Measurements from ENCODE around the gene RRP1B. TPM values are rescaled to one million over a fixed set of nuclear protein-coding genes. Genes with fewer than 3 reads are reported as not detected.

The RRP1B gene
- total and polyA plus RNA-seq, 2 of the 13 experiments (the other 11 are each of a cell fraction or from before 2014, with no cell fraction given), result 16.3 to 46.2 TPM

GRCh38 chr21:43659136-43660000 is at the start of gene RRP1B, which contains the start of gene HSF2BP (continued):
- TF ChIP-seq PREB (CRISPR knock-in tag; IDR thresholded peaks at IDR 0.05) (peak; percentile 87; the same call in 1 of the 2 replicates), GFI1 (CRISPR knock-in tag; IDR thresholded peaks at IDR 0.05; ENCODE audit: borderline replicate concordance) (no peak), ZBTB3 (CRISPR knock-in tag; IDR thresholded peaks at IDR 0.05; ENCODE audit: borderline replicate concordance, low read depth) (no peak; the same call in 1 of the 2 replicates), JDP2 (CRISPR knock-in tag; IDR thresholded peaks at IDR 0.05; ENCODE audit: borderline replicate concordance) (0 out of 2 replicates have a peak, but pooled peaks have one; percentile 50), ZNF781 (CRISPR knock-in tag; IDR thresholded peaks at IDR 0.05; ENCODE audit: borderline replicate concordance, not compliant biosample characterization) (peak; percentile 50), FOXO4 (CRISPR knock-in tag; conservative IDR thresholded peaks at IDR 0.05) (0 out of 2 replicates have a peak, but pooled peaks have one; percentile 87), MBD4 (IDR thresholded peaks at IDR 0.05; ENCODE audit: borderline replicate concordance, low read length) (no peak), ZNF709 (CRISPR knock-in tag; IDR thresholded peaks at IDR 0.05) (peak; percentile 91), MATR3 (CRISPR knock-in tag; IDR thresholded peaks at IDR 0.05) (no peak), ZNF333 (CRISPR knock-in tag; IDR thresholded peaks at IDR 0.05; ENCODE audit: borderline replicate concordance) (0 out of 2 replicates have a peak, but pooled peaks have one; percentile 21), ZNF552 (CRISPR knock-in tag; IDR thresholded peaks at IDR 0.05; ENCODE audit: borderline replicate concordance) (peak; percentile 46; the same call in 1 of the 2 replicates), ZNF34 (CRISPR knock-in tag; IDR thresholded peaks at IDR 0.05; ENCODE audit: borderline replicate concordance) (no peak), THRA (CRISPR knock-in tag; IDR thresholded peaks at IDR 0.05; ENCODE audit: borderline replicate concordance) (peak; percentile 52; the same call in 1 of the 2 replicates), HOXA3 (CRISPR knock-in tag; IDR thresholded peaks at IDR 0.05) (peak; percentile 99), MEIS1 (CRISPR knock-in tag; IDR thresholded peaks at IDR 0.05; ENCODE audit: borderline replicate concordance) (no peak), ZBTB44 (CRISPR knock-in tag; IDR thresholded peaks at IDR 0.05) (no peak), RAD21 (CRISPR knock-in tag; IDR thresholded peaks at IDR 0.05) (peak; percentile 71), ZNF251 (CRISPR knock-in tag; IDR thresholded peaks at IDR 0.05) (no peak), ZNF780A (CRISPR knock-in tag; IDR thresholded peaks at IDR 0.05) (no peak), BCL6 (CRISPR knock-in tag; IDR thresholded peaks at IDR 0.05) (peak; percentile 43), ZNF33B (CRISPR knock-in tag; IDR thresholded peaks at IDR 0.05) (peak; percentile 19), ZMYM4 (CRISPR knock-in tag; IDR thresholded peaks at IDR 0.05) (peak; percentile 84), ZFP82 (CRISPR knock-in tag; IDR thresholded peaks at IDR 0.05; ENCODE audit: borderline replicate concordance) (peak; percentile 94; the same call in 1 of the 2 replicates), ZFYVE20 (CRISPR knock-in tag; IDR thresholded peaks at IDR 0.05; ENCODE audit: borderline replicate concordance, low read depth) (peak; percentile 92; the same call in 1 of the 2 replicates)
